Measurements from ENCODE around the gene HYCC1. TPM values are rescaled to one million over a fixed set of nuclear protein-coding genes. Genes with fewer than 3 reads are reported as not detected.

HYCC1 gene
- total and polyA plus RNA-seq, 9 of the 15 experiments (the other 6 are each of a cell fraction or from before 2014, with no cell fraction given): 11.2 to 40.6 (median 37.9) TPM

- TF ChIP-seq PBX2 (CRISPR knock-in tag; IDR thresholded peaks at IDR 0.05; ENCODE audit: low read depth) (peak; percentile 68; the same call in 1 of the 2 replicates), PBX2 (tag; conservative IDR thresholded peaks at IDR 0.05; ENCODE audit: low read depth) (peak; percentile 99), JUND (IDR thresholded peaks at IDR 0.05; ENCODE audit: borderline replicate concordance, low read depth, low read length) (0 out of 2 replicates have a peak, but pooled peaks have one; percentile 43), JUND (tag; IDR thresholded peaks at IDR 0.05; ENCODE audit: borderline replicate concordance, low read depth, low read length) (no peak), PHF8 (IDR thresholded peaks at IDR 0.05; ENCODE audit: borderline replicate concordance, low read length) (peak; percentile 85; the same call in 1 of the 2 replicates), ZNF316 (IDR thresholded peaks at IDR 0.05) (no peak), CHD2 (IDR thresholded peaks at IDR 0.05; ENCODE audit: low read depth, low read length) (peak; percentile 88), FIP1L1 (IDR thresholded peaks at IDR 0.05; ENCODE audit: low read depth, low read length, poor library complexity, severe bottlenecking) (peak; percentile 10), ZNF263 (CRISPR knock-in tag; IDR thresholded peaks at IDR 0.05; ENCODE audit: borderline replicate concordance) (no peak), NRF1 (conservative IDR thresholded peaks at IDR 0.05 in 1 of 2, IDR thresholded peaks at IDR 0.05 in 1 of 2) (peak; percentile 74 to 80), TBP (optimal IDR thresholded peaks at IDR 0.05; ENCODE audit: low read depth, low read length) (peak; percentile 96)
- TF ChIP-seq, protein P1, sequence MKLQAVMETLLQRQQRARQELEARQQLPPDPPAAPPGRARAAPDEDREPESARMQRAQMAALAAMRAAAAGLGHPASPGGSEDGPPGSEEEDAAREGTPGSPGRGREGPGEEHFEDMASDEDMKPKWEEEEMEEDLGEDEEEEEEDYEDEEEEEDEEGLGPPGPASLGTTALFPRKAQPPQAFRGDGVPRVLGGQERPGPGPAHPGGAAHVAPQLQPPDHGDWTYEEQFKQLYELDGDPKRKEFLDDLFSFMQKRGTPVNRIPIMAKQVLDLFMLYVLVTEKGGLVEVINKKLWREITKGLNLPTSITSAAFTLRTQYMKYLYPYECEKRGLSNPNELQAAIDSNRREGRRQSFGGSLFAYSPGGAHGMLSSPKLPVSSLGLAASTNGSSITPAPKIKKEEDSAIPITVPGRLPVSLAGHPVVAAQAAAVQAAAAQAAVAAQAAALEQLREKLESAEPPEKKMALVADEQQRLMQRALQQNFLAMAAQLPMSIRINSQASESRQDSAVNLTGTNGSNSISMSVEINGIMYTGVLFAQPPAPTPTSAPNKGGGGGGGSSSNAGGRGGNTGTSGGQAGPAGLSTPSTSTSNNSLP (IDR thresholded peaks at IDR 0.05; ENCODE audit: borderline replicate concordance, low read depth, low read length): 0 out of 2 replicates have a peak, but pooled peaks have one; percentile 28
Observed at GRCh38 chr7:23013715-23014649, at the start of gene HYCC1 (continued).

All from K562 (cell line).